ENCODE data around the gene KRTAP6-1.

- no peak for TF ChIP-seq CTCF (IDR thresholded peaks at IDR 0.05)
- no peak for TF ChIP-seq POLR2A (IDR thresholded peaks at IDR 0.05)
These were observed 2.4 kb upstream of the KRTAP6-1 start, which contains the start of gene KRTAP20-1 for GRCh38 chr21:30616125-30616524.

All from right lobe of liver (tissue), 4 donors.